H1 (cell line): ENCODE measurements around the gene CADM1. TPM values are rescaled to one million over a fixed set of nuclear protein-coding genes. Genes with fewer than 3 reads are reported as not detected.

ENCODE experiments used
- CTCF ChIA-PET: fragments of 300-600 bp; sonication (Branson Sonifier 250); formaldehyde crosslinking; loops from one replicate; lab custom pipeline; 2021; ENCODE audit not compliant: partially characterized antibody; lab: Charles Lee
- POLR2A ChIA-PET: fragments of 300-600 bp; sonication (Branson Sonifier 250); formaldehyde crosslinking; loops from one replicate; lab custom pipeline; 2021; ENCODE audit warnings: inconsistent platforms; ENCODE audit not compliant: partially characterized antibody; lab: Charles Lee
- DNase-seq, 2 experiments: peaks; one replicate each; pipeline versions ENCODE4 v3.0.0 to v3.0.0-alpha.2; 2010 to 2022; ENCODE audit warnings: low spot score in 2 of 2, low read depth in 1 of 2, mixed read lengths in 1 of 2
- FAIRE-seq: peaks from 2 replicates; lab custom pipeline; 2011; peaks lifted over from hg19 to GRCh38; lab: Jason Lieb, UNC
- H2AFZ ChIP-seq: 2 replicates; pipeline ENCODE4 v1.8.1; 2012; ENCODE audit warnings: low read length, inconsistent platforms
- H2AK5ac ChIP-seq: 2 replicates; pipeline ENCODE4 v1.6.1; 2013; ENCODE audit warnings: low read depth, low read length
- H2BK120ac ChIP-seq: replicated peaks from 2 replicates; pipeline ENCODE3; 2013; ENCODE audit warnings: low read depth, low read length, inconsistent platforms
- H2BK12ac ChIP-seq: 2 replicates; pipeline ENCODE4 v1.6.1; 2013; ENCODE audit warnings: low read depth, low read length
- H2BK15ac ChIP-seq: 2 replicates; pipeline ENCODE4 v1.6.1; 2013; ENCODE audit warnings: low read length
- H2BK20ac ChIP-seq: 2 replicates; pipeline ENCODE4 v1.6.1; 2013; ENCODE audit warnings: low read length
- H2BK5ac ChIP-seq: 2 replicates; pipeline ENCODE4 v1.6.1; 2013; ENCODE audit warnings: low read depth, low read length
- H3K14ac ChIP-seq: 2 replicates; pipeline ENCODE4 v1.6.1; 2013; ENCODE audit warnings: inconsistent platforms; ENCODE audit not compliant: insufficient read length
- H3K18ac ChIP-seq: 2 replicates; pipeline ENCODE4 v1.6.1; 2013; ENCODE audit warnings: low read length; ENCODE audit errors: extremely low read depth
- H3K23ac ChIP-seq: 2 replicates; pipeline ENCODE4 v1.6.1; 2013; ENCODE audit warnings: inconsistent platforms; ENCODE audit not compliant: insufficient read length
- H3K23me2 ChIP-seq: 2 replicates; pipeline ENCODE4 v1.6.1; 2013; ENCODE audit warnings: low read depth, low read length
- H3K27ac ChIP-seq: 2 replicates; pipeline ENCODE4 v1.6.1; 2011; ENCODE audit warnings: low read depth, low read length, inconsistent platforms
- H3K27me3 ChIP-seq, 4 experiments: replicated peaks in 1 of 4; 1 replicate in 1 of 4; 2 replicates in 3 of 4; pipeline versions ENCODE4 v1.6.1 to v1.8.1; 2011 to 2013; ENCODE audit warnings: low read length in 3 of 4, mild to moderate bottlenecking in 3 of 4, inconsistent platforms in 2 of 4, mixed read lengths in 2 of 4, moderate library complexity in 1 of 4; ENCODE audit not compliant: control insufficient read depth in 3 of 4, insufficient read depth in 3 of 4; ENCODE audit errors: extremely low read depth in 1 of 4
- H3K36me3 ChIP-seq, 4 experiments: 2 replicates each; pipeline versions ENCODE4 v1.6.1 to v1.8.1; 2011 to 2013; ENCODE audit warnings: mild to moderate bottlenecking in 4 of 4, low read length in 3 of 4, moderate library complexity in 2 of 4, control low read depth in 1 of 4, inconsistent platforms in 1 of 4; ENCODE audit not compliant: insufficient read depth in 4 of 4, control insufficient read depth in 2 of 4
- H3K4ac ChIP-seq: replicated peaks from 2 replicates; pipeline ENCODE3; 2013; ENCODE audit warnings: low read length, low read depth, mixed read lengths, inconsistent platforms; ENCODE audit not compliant: insufficient read length
- H3K4me1 ChIP-seq, 4 experiments: replicated peaks in 1 of 4; 1 replicate in 1 of 4; 2 replicates in 3 of 4; pipeline versions ENCODE4 v1.6.1 to v1.8.1; 2011 to 2013; ENCODE audit warnings: low read length in 3 of 4, inconsistent platforms in 2 of 4, mixed read lengths in 1 of 4; ENCODE audit not compliant: insufficient read depth in 4 of 4, control insufficient read depth in 3 of 4
- H3K4me2 ChIP-seq, 2 experiments: 2 replicates each; pipeline versions ENCODE4 v1.6.1 to v1.8.1; 2011 to 2013; ENCODE audit warnings: low read depth in 2 of 2, low read length in 2 of 2, control low read depth in 1 of 2, inconsistent platforms in 1 of 2, mild to moderate bottlenecking in 1 of 2; ENCODE audit not compliant: insufficient read depth in 1 of 2
- H3K4me3 ChIP-seq, 4 experiments: fragments of 200-600, 300-600 bp in 1 of 4; sonication (generic), shearing (Covaris generic), sonication (Bioruptor Twin) in 1 of 4; 2 replicates each; pipeline versions ENCODE4 v1.5.1 to v1.8.1; 2011 to 2016; ENCODE audit warnings: low read length in 4 of 4, low read depth in 3 of 4, control low read depth in 2 of 4, inconsistent platforms in 2 of 4, mild to moderate bottlenecking in 2 of 4, mixed read lengths in 1 of 4, moderate library complexity in 1 of 4; ENCODE audit not compliant: insufficient read depth in 2 of 4; ENCODE audit errors: extremely low read depth in 1 of 4
- H3K56ac ChIP-seq: replicated peaks from 2 replicates; pipeline ENCODE3; 2013; ENCODE audit warnings: low read depth, mild to moderate bottlenecking, mixed read lengths, low read length, inconsistent platforms; ENCODE audit not compliant: insufficient read length
- H3K79me1 ChIP-seq: 2 replicates; pipeline ENCODE4 v1.6.1; 2013; ENCODE audit warnings: low read depth, low read length, control low read depth
- H3K79me2 ChIP-seq, 2 experiments: 2 replicates each; pipeline versions ENCODE4 v1.6.1 to v1.8.1; 2012 to 2013; ENCODE audit warnings: low read length in 2 of 2, mild to moderate bottlenecking in 2 of 2, inconsistent platforms in 1 of 2; ENCODE audit not compliant: insufficient read depth in 2 of 2, control insufficient read depth in 1 of 2
- H3K9ac ChIP-seq, 4 experiments: replicated peaks in 1 of 4; 1 replicate in 1 of 4; 2 replicates in 3 of 4; pipeline versions ENCODE4 v1.6.1 to v1.8.1; 2011 to 2013; ENCODE audit warnings: low read depth in 3 of 4, low read length in 3 of 4, control low read depth in 2 of 4, mild to moderate bottlenecking in 2 of 4, moderate library complexity in 2 of 4, inconsistent platforms in 1 of 4; ENCODE audit errors: extremely low read depth in 1 of 4
- H3K9me3 ChIP-seq, 2 experiments: 2 replicates each; pipeline versions ENCODE4 v1.6.1 to v1.8.1; 2012 to 2013; ENCODE audit warnings: mild to moderate bottlenecking in 2 of 2, moderate library complexity in 2 of 2, control low read depth in 1 of 2, inconsistent platforms in 1 of 2, low read depth in 1 of 2, low read length in 1 of 2, mixed read lengths in 1 of 2; ENCODE audit not compliant: insufficient read depth in 2 of 2
- H4K20me1 ChIP-seq, 2 experiments: replicated peaks in 1 of 2; 2 replicates each; pipeline versions ENCODE3 to v1.8.1; 2011 to 2013; ENCODE audit warnings: inconsistent platforms in 2 of 2, low read length in 2 of 2, mild to moderate bottlenecking in 1 of 2; ENCODE audit not compliant: insufficient read depth in 2 of 2, control insufficient read depth in 1 of 2
- H4K5ac ChIP-seq: 2 replicates; pipeline ENCODE4 v1.6.1; 2013; ENCODE audit warnings: low read length, low read depth, mixed read lengths, inconsistent platforms; ENCODE audit not compliant: insufficient read length
- H4K8ac ChIP-seq: 2 replicates; pipeline ENCODE4 v1.8.0; 2013; ENCODE audit warnings: mild to moderate bottlenecking, moderate library complexity, low read length, inconsistent platforms; ENCODE audit not compliant: insufficient read depth; ENCODE audit errors: extremely low read depth
- H4K91ac ChIP-seq: replicated peaks from 2 replicates; pipeline ENCODE3; 2013; ENCODE audit warnings: low read length, mixed read lengths, inconsistent platforms; ENCODE audit not compliant: insufficient read length
- ASH2L ChIP-seq: fragments of 200-600, 300-600 bp; sonication (generic); IDR thresholded peaks from one replicate; pipeline ENCODE4 v1.7.1; 2017; ENCODE audit warnings: low read length
- EGR1 ChIP-seq: IDR thresholded peaks from 2 replicates; pipeline ENCODE4 v1.6.1; 2011; ENCODE audit warnings: low read depth, low read length, borderline replicate concordance
- POU5F1 ChIP-seq: IDR thresholded peaks from 2 replicates; pipeline ENCODE4 v1.6.1; 2011; ENCODE audit warnings: low read depth, mild to moderate bottlenecking, low read length, moderate library complexity
- RBBP5 ChIP-seq: IDR thresholded peaks from 2 replicates; pipeline ENCODE4 v1.7.1; 2012; ENCODE audit warnings: low read depth, mild to moderate bottlenecking, inconsistent platforms, low read length, moderate library complexity, borderline replicate concordance
- SAP30 ChIP-seq: fragments of 300-600 bp; sonication (generic); IDR thresholded peaks from 2 replicates; pipeline ENCODE4 v1.7.1; 2012; ENCODE audit warnings: low read length, moderate library complexity, mild to moderate bottlenecking, inconsistent platforms; ENCODE audit not compliant: insufficient read depth, insufficient replicate concordance
- SIN3A ChIP-seq, 2 experiments: IDR thresholded peaks in 1 of 2; conservative IDR thresholded peaks in 1 of 2; 2 replicates each; pipeline ENCODE4 v1.6.1; 2011 to 2012; ENCODE audit warnings: low read length in 2 of 2, improper control_type of control experiment in 1 of 2, low read depth in 1 of 2, mild to moderate bottlenecking in 1 of 2
- SP1 ChIP-seq: IDR thresholded peaks from 2 replicates; pipeline ENCODE4 v1.6.1; 2011; ENCODE audit warnings: low read depth, low read length
- TAF7 ChIP-seq: optimal IDR thresholded peaks from 2 replicates; pipeline ENCODE3; 2011; ENCODE audit warnings: low read depth, mild to moderate bottlenecking, inconsistent platforms, low read length, moderate library complexity, borderline replicate concordance
- WGBS, 2 experiments: shearing (Covaris generic) in 1 of 2; methylation state at CpG; one replicate each; pipeline versions ENCODE4 v1.1.6 to v1.1.7; 2013 to 2015; ENCODE audit warnings: low lambda C conversion rate in 2 of 2, mixed read lengths in 2 of 2, inconsistent platforms in 1 of 2, low coverage in 1 of 2, missing lambda C conversion rate in 1 of 2; ENCODE audit not compliant: insufficient replicate concordance in 2 of 2, insufficient coverage in 1 of 2, insufficient read length in 1 of 2; ENCODE audit errors: extremely low coverage in 1 of 2, missing lambda C conversion rate in 1 of 2; 5-methylcytosine and 5-hydroxymethylcytosine counted together
- polyA plus RNA-seq, 7 experiments: library from polyadenylated mRNA; depleted of rRNA in 3 of 7; stranded (reverse) in 5 of 7; unstranded in 2 of 7; fragments of >200 nt in 5 of 7; fragments of 200-250 nt in 2 of 7; gene quantifications; 1 replicate in 5 of 7; 2 replicates in 1 of 7; 4 replicates in 1 of 7; pipeline versions ENCODE4 v1.2.1 to v1.2.3, GENCODE V29; 2011 to 2013; ENCODE audit warnings: missing spikeins in 2 of 7, mixed read lengths in 2 of 7
- total RNA-seq: library from RNA; stranded (reverse); fragmentation: NEBNext Ultra II Directional; extraction: Animal tissue kit (Norgen Biotek cat#: 25700); gene quantifications from 2 replicates; pipeline ENCODE4 v1.2.1, GENCODE V29; 2021

The CADM1 gene
- total and polyA plus RNA-seq, 2 of the 8 experiments (the other 6 are each of a cell fraction or from before 2014, with no cell fraction given) = 8.3 to 25.3 TPM

GRCh38 chr11:115527534-115528125 is 23.4 kb upstream of the CADM1 start:
- FAIRE-seq (peak; percentile 94), DNase-seq (no peak)
- Histone ChIP-seq H2AFZ (peak overlapping the region; percentile 16; the same call in 1 of the 2 replicates), H4K20me1 (no peaks in the 10 kb centered on the region), H3K23ac (no peak overlapping the region), H2AK5ac (no peak overlapping the region), H3K79me1 (no peaks in the 10 kb centered on the region), H3K56ac (no peak overlapping the region), H3K4me2 (peak overlapping the region; percentile 32 to 60; a peak in 2 of 4 replicates), H3K4me1 (peaks cover 6 to 9% (median 7%) of the 10 kb centered on the region in 4 experiments), H3K27ac (peak overlapping the region; percentile 79), H2BK5ac (peak overlapping the region; percentile 11; the same call in 1 of the 2 replicates), H3K4me3 (peak overlapping the region in 1 of 4 experiments; percentile 33; a peak in 2 of 8 replicates), H2BK20ac (peak overlapping the region; percentile 63; the same call in 1 of the 2 replicates), H3K23me2 (no peaks in the 10 kb centered on the region), H3K18ac (peak overlapping the region; percentile 72; the same call in 1 of the 2 replicates), H4K5ac (peak overlapping the region; percentile 53), H3K14ac (no peak overlapping the region), H2BK120ac (no peak overlapping the region), H2BK12ac (peak overlapping the region; percentile 45; the same call in 1 of the 2 replicates), H3K79me2 (no peaks in the 10 kb centered on the region), H4K91ac (peak overlapping the region; percentile 77), H2BK15ac (no peak overlapping the region), H3K27me3 (no peaks in the 10 kb centered on the region; a peak in 1 of 7 replicates), H3K4ac (no peak overlapping the region), H3K9ac (no peak overlapping the region), H3K36me3 (no peaks in the 10 kb centered on the region), H4K8ac (no peak overlapping the region), H3K9me3 (no peaks in the 10 kb centered on the region)
- 78% methylated on average over 2 of the region's 2 CpGs; no CpG with 5 or more reads in 1 of the 2 experiments for WGBS, 2 experiments
- POLR2A ChIA-PET = interaction anchor here (0.8 to 0.9 kb wide), 4 partner anchors 8 to 59 kb away, joined by 3 to 4 read pairs (median 4); partner anchors contain the start of gene CADM1
- CTCF ChIA-PET = interaction anchor here (0.5 to 7.0 kb wide), 24 partner anchors 10 to 695 kb away, joined by 3 to 64 read pairs (median 4); partner anchors contain the start of gene CADM1
- TF ChIP-seq ASH2L = peak; percentile 95
- peak; percentile 92 for TF ChIP-seq SP1
- TF ChIP-seq SIN3A (conservative IDR thresholded peaks at IDR 0.05 in 1 of 2, IDR thresholded peaks at IDR 0.05 in 1 of 2; ENCODE audit: low read depth in 1 of 2, low read length in 2 of 2) = 0 out of 4 replicates have a peak, but pooled peaks have one; percentile 35 to 57
- peak; percentile 58; the same call in 1 of the 2 replicates for TF ChIP-seq EGR1
- TF ChIP-seq SAP30 = no peak
- TF ChIP-seq RBBP5 = peak; percentile 91; the same call in 1 of the 2 replicates
- TF ChIP-seq POU5F1 = no peak
- TF ChIP-seq TAF7 = no peak
